Endothelial cell of umbilical vein (primary cell): Measurements from ENCODE around the gene DGKI. TPM values are rescaled to one million over a fixed set of nuclear protein-coding genes. Genes with fewer than 3 reads are reported as not detected.

ENCODE experiments used
- BruUV-seq: library from RNA; stranded (reverse); fragments of 400-500 nt; replicated peaks from 2 replicates; lab custom pipeline; 2021; lab: Mats Ljungman, UMichigan
- CTCF ChIA-PET: fragments of 300-600, 350-600 bp; sonication (Branson Sonifier 250); formaldehyde crosslinking; loops from one replicate; lab custom pipeline; 2021; ENCODE audit warnings: antibody characterized with exemption, inconsistent platforms; lab: Charles Lee
- POLR2A ChIA-PET: fragments of 300-600, 350-600 bp; sonication (Branson Sonifier 250); formaldehyde crosslinking; loops from one replicate; lab custom pipeline; 2021; ENCODE audit warnings: antibody characterized with exemption, inconsistent platforms; lab: Charles Lee
- DNase-seq: peaks from one replicate; pipeline ENCODE4 v3.0.0-alpha.2; 2011; ENCODE audit warnings: low read depth, low spot score
- FAIRE-seq: peaks from 2 replicates; lab custom pipeline; 2011; peaks lifted over from hg19 to GRCh38; lab: Jason Lieb, UNC
- H2AFZ ChIP-seq: 2 replicates; pipeline ENCODE4 v1.6.0; 2012; ENCODE audit warnings: low read depth, low read length, control low read depth, inconsistent platforms
- H3K27ac ChIP-seq: 2 replicates; pipeline ENCODE4 v1.5.1; 2011; ENCODE audit warnings: low read depth, mild to moderate bottlenecking, control low read depth, low read length, moderate library complexity; ENCODE audit not compliant: insufficient read depth
- H3K27me3 ChIP-seq, 2 experiments: 2 replicates each; pipeline versions ENCODE4 v1.6.0 to v1.6.1; 2011; ENCODE audit warnings: low read length in 2 of 2, mixed read lengths in 1 of 2; ENCODE audit not compliant: control insufficient read depth in 2 of 2, insufficient read depth in 2 of 2
- H3K36me3 ChIP-seq, 2 experiments: 2 replicates in 1 of 2; 3 replicates in 1 of 2; pipeline ENCODE4 v1.5.1; 2011; ENCODE audit warnings: low read length in 2 of 2, mild to moderate bottlenecking in 1 of 2, moderate library complexity in 1 of 2; ENCODE audit not compliant: control insufficient read depth in 2 of 2, insufficient read depth in 2 of 2; ENCODE audit errors: extremely low read depth in 1 of 2
- H3K4me1 ChIP-seq: 3 replicates; pipeline ENCODE4 v1.5.1; 2011; ENCODE audit warnings: mild to moderate bottlenecking, low read length; ENCODE audit not compliant: control insufficient read depth, insufficient read depth; ENCODE audit errors: extremely low read depth
- H3K4me2 ChIP-seq: 2 replicates; pipeline ENCODE4 v1.6.1; 2011; ENCODE audit warnings: low read length, control low read depth, mixed read lengths; ENCODE audit not compliant: insufficient read depth
- H3K4me3 ChIP-seq, 3 experiments: fragments of 200-600 bp in 1 of 3; sonication (generic), shearing (Covaris generic) in 1 of 3; replicated peaks in 1 of 3; 2 replicates each; pipeline ENCODE4 v1.5.1; 2011 to 2016; ENCODE audit warnings: control low read depth in 3 of 3, low read length in 3 of 3, mild to moderate bottlenecking in 2 of 3, inconsistent platforms in 1 of 3, low read depth in 1 of 3, moderate library complexity in 1 of 3; ENCODE audit not compliant: insufficient read depth in 1 of 3
- H3K79me2 ChIP-seq: 2 replicates; pipeline ENCODE4 v1.6.0; 2012; ENCODE audit warnings: low read length, inconsistent platforms; ENCODE audit not compliant: control insufficient read depth, insufficient read depth
- H3K9ac ChIP-seq: replicated peaks from 2 replicates; pipeline ENCODE3; 2011; ENCODE audit warnings: low read length, control low read depth; ENCODE audit not compliant: insufficient read depth; ENCODE audit errors: extremely low read depth
- H3K9me1 ChIP-seq: replicated peaks from 3 replicates; pipeline ENCODE4 v1.6.0; 2011; ENCODE audit warnings: mild to moderate bottlenecking, low read length; ENCODE audit not compliant: control insufficient read depth, insufficient read depth; ENCODE audit errors: extremely low read depth
- H3K9me3 ChIP-seq: replicated peaks from 2 replicates; pipeline ENCODE4 v1.5.1; 2012; ENCODE audit warnings: low read length, inconsistent platforms; ENCODE audit not compliant: control insufficient read depth, insufficient read depth
- H4K20me1 ChIP-seq: replicated peaks from 2 replicates; pipeline ENCODE3; 2011; ENCODE audit warnings: mild to moderate bottlenecking, low read length; ENCODE audit not compliant: control insufficient read depth, insufficient read depth; ENCODE audit errors: extremely low read depth
- CTCF ChIP-seq, 2 donors: IDR thresholded peaks; 1 replicate in 1 of 2; 2 replicates in 1 of 2; pipeline ENCODE4 v1.5.1; 2011; ENCODE audit warnings: low read length in 2 of 2, mild to moderate bottlenecking in 2 of 2, moderate library complexity in 2 of 2, control low read depth in 1 of 2, inconsistent platforms in 1 of 2, low read depth in 1 of 2; ENCODE audit not compliant: insufficient read depth in 1 of 2; ENCODE audit errors: extremely low read depth in 1 of 2
- EZH2 ChIP-seq: IDR thresholded peaks from 2 replicates; pipeline ENCODE4 v1.6.1; 2012; ENCODE audit warnings: borderline replicate concordance, low read depth, mild to moderate bottlenecking, moderate library complexity, low read length, inconsistent platforms; ENCODE audit not compliant: severe bottlenecking
- FOS ChIP-seq: IDR thresholded peaks from 2 replicates; pipeline ENCODE4 v1.6.1; 2011; ENCODE audit warnings: mild to moderate bottlenecking, low read length, moderate library complexity, borderline replicate concordance; ENCODE audit not compliant: insufficient read depth
- GATA2 ChIP-seq: IDR thresholded peaks from 2 replicates; pipeline ENCODE4 v1.7.0; 2011; ENCODE audit warnings: low read depth, mild to moderate bottlenecking, moderate library complexity, mixed read lengths, low read length; ENCODE audit not compliant: insufficient read length, insufficient read depth
- MAX ChIP-seq: IDR thresholded peaks from 2 replicates; pipeline ENCODE4 v1.6.1; 2011; ENCODE audit not compliant: insufficient read depth, insufficient read length
- POLR2A ChIP-seq: IDR thresholded peaks from 2 replicates; pipeline ENCODE4 v1.6.1; 2012; ENCODE audit warnings: low read depth, mild to moderate bottlenecking, control low read depth, low read length
- dilution Hi-C: fragments of 300-500 bp; cut with MboI; formaldehyde crosslinking; loops from one replicate; pipeline ENCODE4 v1.15.0; 2019; ENCODE audit warnings: low sequenced_read_pairs; ENCODE audit not compliant: extremely low pct_ligation_motif_present
- intact Hi-C: fragments of 100-400 bp; cut with micrococcal nuclease; formaldehyde crosslinking; loops from one replicate; pipeline ENCODE4 v1.10.0; 2022
- polyA plus RNA-seq, 4 experiments: library from polyadenylated mRNA; depleted of rRNA in 3 of 4; stranded (reverse) in 3 of 4; unstranded in 1 of 4; fragments of >200 nt; gene quantifications; 2 replicates each; pipeline versions ENCODE4 v1.2.1 to v1.2.3, GENCODE V29; 2011 to 2012; ENCODE audit warnings: missing spikeins in 1 of 4
- total RNA-seq: library from RNA; stranded (reverse); gene quantifications from 2 replicates; pipeline ENCODE4 v1.2.3, GENCODE V29; 2021

DGKI gene
- total and polyA plus RNA-seq, 2 donors (not counting 3 experiments of a cell fraction or from before 2014, with no cell fraction given): 0.11 to 0.51 TPM

DNA sequence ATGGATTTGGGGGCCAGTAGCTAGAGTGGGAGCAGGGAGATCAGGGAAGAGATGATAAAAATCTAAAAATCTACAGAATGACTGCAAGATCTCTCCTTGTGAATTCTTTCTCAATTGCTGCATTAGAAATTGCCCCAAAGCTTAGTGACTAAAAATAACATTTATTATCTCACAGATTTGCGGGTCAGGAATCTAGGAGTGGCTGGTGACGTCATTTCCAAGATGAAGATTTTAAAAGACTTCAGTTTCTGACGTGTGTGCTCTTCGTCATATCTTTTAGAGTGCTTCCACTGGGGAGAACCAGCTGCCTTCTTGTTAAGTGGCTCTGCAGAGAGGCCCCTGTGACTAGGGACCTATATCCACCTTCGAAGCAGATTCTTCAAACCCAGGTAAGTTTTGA is 112.6 kb downstream of the DGKI start:
- TF ChIP-seq GATA2 (no peak), FOS (no peak), CTCF (IDR thresholded peaks at IDR 0.05; ENCODE audit: extremely low read depth in 1 of 2, insufficient read depth in 1 of 2, low read depth in 1 of 2, low read length in 2 of 2) (no peak), EZH2 (no peak), MAX (no peak), POLR2A (no peak)
- no TSS peak for BruUV-seq
- H3K27me3 ChIP-seq: peaks cover 0 to 2% of the 10 kb centered on the region in 2 experiments
- no peaks in the 10 kb centered on the region for H3K4me1 ChIP-seq
- no peaks in the 10 kb centered on the region for H4K20me1 ChIP-seq
- FAIRE-seq (no peak), DNase-seq (no peak)
- intact Hi-C loops (no loop called here), dilution Hi-C loops (no loop called here)
- ChIA-PET POLR2A (no interaction called here), CTCF (no interaction called here)
- no peaks in the 10 kb centered on the region for H3K79me2 ChIP-seq
- H3K27ac ChIP-seq: no peak overlapping the region
- no peak overlapping the region for H3K4me2 ChIP-seq
- H3K36me3 ChIP-seq: no peaks in the 10 kb centered on the region
- no peaks in the 10 kb centered on the region for H3K9me1 ChIP-seq
- no peaks in the 10 kb centered on the region for H3K9me3 ChIP-seq
- H3K9ac ChIP-seq: no peak overlapping the region
- no peak overlapping the region for H3K4me3 ChIP-seq
- H2AFZ ChIP-seq: no peak overlapping the region
